Left kidney (tissue), 2 donors: Measurements from ENCODE around the gene PDPK1. TPM values are rescaled to one million over a fixed set of nuclear protein-coding genes. Genes with fewer than 3 reads are reported as not detected.
"Not testable (repeated sequence)": the region's sequence is repeated elsewhere in the genome, so short reads cannot be mapped to it uniquely, and the experiment has no call there.

Experiments used
- DNase-seq: peaks from one replicate; pipeline ENCODE4 v3.0.0-alpha.2; 2013
- polyA plus RNA-seq: library from polyadenylated mRNA; unstranded; fragments of 120-200 nt; gene quantifications from one replicate; pipeline ENCODE4 v1.2.1, GENCODE V29; 2013; ENCODE audit not compliant: insufficient read length

The PDPK1 gene
- polyA plus RNA-seq, 1 donor, result 58.4 TPM

DNA sequence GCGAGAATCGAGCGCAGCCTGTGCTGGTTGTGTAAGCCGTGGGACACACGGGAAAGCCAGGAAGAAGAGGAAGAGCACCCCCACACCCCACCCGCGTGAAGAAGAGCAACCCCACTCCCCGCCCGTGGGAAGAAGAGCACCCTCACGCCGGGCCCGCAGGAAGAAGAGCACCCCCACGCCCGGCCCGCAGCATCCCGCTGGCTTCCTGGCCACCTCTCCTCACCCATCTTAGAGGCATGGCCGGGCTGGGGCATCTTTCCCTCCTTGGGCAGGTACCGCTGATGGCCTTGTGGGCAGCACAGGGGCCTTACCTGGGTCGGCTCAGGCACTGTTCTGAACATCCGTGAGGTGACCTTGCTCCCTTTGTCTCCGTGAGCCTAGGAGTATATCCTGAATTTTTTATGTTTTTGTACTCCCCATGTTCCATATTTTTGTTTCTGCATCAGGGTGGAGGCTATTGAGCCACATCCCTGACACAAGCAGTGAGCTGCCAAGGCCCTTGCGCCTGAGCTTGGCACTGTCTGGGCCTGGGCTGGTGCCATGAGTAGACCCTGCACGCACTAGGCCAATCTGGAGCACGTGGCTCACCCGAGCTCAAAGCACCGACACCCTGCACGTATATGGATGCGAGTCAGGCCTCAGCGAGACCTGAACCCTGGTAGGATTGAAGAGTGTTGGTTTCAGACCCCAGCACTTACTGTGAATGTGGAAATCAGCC lies 73.1 kb downstream of the PDPK1 start:
- no peak for DNase-seq

DNA sequence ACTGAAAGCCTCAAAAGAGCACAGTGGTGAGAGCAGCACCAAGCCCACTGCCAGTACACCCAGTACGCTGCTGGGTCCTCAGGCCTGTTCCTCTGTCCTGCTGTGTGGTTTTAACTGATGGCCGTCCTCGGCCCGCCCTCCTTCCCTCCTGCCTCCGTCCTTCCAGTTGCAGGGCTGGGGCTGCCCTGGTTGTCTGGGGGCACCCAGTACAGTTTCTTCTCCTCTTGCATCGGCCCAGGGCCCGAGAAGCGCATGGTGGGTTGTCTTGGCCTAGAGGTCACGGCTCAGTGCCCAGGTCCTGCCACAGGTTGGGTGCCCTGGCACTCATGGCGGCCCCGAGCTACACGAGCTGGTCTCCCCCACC lies 73.7 kb downstream of the PDPK1 start:
- no peak for DNase-seq

DNA sequence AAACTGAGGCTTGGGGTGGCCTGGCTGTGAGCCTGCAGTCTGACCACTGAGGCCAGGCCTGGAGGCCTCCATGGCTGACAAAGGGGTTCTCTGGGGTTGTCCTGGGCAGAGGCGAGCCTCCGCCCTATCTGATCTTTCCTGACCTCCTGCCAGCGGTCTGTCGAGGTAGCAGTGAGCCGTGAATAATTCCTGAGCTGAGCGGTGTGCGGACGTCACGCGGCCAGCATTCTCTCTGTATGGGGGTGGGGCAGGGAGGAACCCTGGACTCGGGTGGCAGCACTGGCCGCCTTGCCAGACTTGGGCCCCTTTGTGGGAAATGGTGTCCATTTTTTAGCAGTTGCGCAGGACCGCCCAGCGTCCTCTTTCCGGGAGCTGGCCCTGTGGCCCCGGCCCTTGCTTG lies 74.1 kb downstream of the PDPK1 start:
- not testable (repeated sequence) for DNase-seq

DNA sequence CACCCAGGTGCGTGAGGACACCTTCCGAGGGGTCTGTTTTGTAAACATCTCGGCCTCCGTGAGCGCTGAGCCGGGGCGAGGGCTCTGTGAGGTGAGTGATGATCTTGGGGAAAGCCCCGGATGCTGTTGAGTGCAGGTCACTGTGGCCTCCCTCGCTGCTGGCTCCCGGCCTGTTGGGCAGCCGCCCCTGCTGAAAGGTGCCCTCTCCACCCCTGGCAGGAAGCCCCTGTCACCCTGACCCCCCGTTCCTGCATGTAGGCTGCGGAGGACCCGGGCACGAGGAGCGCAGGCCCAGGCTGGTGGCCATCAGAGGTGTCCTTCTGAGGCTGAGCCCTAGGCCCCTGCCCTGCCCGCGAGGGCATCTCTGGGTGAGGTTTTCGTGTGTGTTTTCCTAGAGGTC lies 75.4 kb downstream of the PDPK1 start:
- DNase-seq, result not testable (repeated sequence)

DNA sequence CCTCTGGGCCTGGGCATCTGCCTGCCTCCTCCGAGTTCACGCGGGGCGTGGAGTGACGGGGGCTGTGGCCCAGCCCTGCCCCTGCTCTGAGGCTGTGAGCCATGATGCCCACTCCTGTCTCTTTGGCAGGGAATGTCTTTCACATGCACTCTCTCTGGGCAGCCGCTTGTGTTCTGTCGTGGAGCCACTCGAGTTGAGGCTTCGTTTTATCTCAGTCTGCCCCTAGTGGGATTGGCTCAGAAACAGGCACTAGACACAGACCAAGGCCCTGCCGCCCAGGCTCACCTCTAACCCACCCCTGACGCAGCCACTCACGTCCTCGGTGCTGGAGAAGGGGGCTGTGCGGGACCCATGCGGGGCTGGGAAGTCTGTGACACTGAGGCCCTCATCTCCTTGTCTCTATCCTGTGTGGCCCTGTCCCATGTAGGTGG lies 77.0 kb downstream of the PDPK1 start:
- DNase-seq, result no peak

DNA sequence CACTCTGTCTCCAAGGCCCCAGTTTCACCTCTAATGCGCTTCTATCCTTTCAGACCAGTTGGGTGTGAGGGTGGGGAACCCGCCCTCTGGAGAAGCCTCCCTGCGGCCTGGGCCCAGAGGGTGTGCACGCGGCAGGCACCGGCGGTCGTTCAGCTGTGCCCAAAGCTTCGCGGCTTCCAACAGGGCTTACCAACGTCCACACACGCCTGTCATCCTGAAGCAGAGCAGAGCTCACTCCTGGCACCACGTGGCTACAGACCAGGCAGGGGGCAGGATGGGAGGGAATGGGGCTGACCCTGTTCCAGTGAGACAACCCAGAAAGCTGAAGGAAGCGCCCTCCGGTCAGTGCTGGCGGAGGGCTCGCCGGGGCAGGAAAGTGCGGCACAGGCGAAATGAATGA lies 81.1 kb downstream of the PDPK1 start:
- DNase-seq, result not testable (repeated sequence)

DNA sequence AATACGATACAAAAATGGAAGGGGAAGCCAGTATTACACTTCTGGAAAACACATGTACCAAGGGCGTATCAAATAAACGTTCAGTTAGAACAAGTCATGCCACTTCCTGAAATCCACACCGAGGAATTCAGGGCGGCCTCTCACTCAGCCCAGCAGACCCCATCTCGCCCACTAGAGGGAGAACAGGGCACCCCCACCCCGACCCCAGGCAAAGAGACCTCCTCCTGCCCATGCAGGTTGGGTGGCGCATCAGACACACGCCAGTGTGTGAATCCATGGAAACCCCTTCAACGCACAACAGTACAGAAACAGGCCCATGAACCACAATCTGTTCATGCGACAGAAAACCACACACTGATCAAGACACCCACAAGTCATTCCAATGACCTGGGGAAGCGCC lies 81.8 kb downstream of the PDPK1 start:
- not testable (repeated sequence) for DNase-seq

DNA sequence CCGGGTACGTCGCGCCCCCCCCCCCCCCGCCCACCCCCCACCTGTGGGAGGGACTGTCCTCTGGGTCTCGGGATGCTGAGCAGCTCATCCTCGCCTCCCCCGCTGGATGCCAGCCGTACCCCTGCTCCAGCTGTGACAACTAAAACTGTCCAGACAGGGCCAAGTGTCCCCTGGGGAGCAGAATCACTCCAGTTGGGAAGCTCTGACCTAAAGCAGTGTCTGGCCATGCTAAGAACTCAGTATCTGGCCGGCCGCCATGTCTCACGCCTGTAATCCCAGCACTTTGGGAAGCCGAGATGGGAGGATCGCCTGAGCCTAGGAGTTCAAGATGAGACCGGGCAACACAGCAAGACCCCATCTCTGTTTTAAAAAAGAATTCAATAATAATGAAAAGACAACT lies 83.0 kb downstream of the PDPK1 start:
- DNase-seq, result not testable (repeated sequence)

DNA sequence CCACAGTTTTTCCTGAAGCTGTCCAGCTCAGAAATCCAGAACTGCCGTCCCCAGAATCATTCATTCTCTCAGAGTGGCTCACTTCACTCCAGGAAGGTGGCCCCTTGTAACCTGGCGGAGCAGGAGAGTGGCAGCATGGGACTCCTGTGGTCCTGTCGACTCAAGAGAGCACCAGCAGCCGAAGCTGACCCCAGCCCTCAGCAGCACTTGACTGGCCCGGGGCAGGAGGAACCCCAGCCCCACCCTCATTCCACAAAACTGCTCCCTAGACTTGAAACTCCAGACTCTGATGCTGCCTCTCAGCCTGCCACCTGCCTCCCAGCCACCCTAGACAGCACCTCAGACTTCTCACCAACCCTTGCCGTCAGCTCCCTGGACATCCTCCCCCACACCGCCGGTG lies 83.6 kb downstream of the PDPK1 start:
- not testable (repeated sequence) for DNase-seq

DNA sequence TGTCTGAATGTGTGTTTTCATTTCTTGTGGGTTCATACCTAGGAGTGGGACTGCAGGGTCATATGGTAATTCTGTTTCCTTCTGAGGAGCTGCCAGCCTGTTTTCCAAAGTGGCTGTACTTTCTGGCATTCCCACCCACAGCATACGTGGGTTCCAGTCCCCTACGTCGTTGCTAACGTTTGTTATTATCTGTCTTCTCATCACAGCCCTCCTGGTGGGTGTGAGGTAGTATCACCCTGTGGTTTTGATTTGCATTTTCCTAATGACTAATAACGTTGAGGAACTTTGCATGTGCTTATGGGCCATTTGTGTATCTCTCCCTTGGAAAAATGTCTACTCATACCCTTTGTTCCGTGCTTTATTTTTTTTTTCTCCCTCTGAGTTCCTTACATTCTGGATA lies 89.3 kb downstream of the PDPK1 start:
- not testable (repeated sequence) for DNase-seq

DNA sequence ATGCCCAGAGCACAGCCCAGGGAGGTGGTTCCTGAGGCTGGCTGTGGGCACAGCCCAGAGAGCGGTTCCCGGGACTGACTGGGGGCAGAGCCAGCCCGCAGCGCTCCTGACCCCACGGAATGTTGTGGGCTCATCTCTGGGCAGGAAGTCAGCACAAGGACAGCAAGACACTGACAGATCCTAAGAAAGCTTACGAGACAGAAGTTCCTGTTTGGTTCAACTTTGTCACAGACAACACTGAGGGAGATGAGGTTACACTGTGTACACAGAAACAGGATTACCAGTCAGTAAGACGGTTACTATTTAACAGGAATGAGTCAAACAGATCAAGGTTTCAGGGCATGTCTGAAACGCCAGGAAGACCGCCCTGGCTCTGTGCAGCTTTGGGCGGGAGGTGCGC lies 93.4 kb downstream of the PDPK1 start:
- DNase-seq, result not testable (repeated sequence)

DNA sequence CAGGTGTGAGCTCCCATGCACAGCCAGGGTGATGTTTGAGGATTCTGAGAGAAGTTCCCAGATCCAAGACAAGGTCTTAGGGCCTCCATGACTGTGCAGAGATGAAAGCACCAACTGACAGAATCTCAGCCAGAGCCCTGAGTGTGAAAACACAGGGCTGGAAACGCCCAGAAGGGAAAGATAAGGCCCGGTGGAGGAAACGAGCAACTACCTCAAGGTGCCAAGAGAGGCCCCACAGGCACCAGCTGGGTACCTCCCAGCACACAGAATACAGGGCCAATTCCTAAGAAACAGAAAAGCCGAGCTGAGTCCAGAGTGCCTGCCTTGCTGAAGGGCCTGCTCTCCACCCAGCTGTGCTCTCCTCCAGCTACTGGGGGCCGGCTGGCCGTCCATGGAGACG lies 94.5 kb downstream of the PDPK1 start:
- DNase-seq, result not testable (repeated sequence)

DNA sequence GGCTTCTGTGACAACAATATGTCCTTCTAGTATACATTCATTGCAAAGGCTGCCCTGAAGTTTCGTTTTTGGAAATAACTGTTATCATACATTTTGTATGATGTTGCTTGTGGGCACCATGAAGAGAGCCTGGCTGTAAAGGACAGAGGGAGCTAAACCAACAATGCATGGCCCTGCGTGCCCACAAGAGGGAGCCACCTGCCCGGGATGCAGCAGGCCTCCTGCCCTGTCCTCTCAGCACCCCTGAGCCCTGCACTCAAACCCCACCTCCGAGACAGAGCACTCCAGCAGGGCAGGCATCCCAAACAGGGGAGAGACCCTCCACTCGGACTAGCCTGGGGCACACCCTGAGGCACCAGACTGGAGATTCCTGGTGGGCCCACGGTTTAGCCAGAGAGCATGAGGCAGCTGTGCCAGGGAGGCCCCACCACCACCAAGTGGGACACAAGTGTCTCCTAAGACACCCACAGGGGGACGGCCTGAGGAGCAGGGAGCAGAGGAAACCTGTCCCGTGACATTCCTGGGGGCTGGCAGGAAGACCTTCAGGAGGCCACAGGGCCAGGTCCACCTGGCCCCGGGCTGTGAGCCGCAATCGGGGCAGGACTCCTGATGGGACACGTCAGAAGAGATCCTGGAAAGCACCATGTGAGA lies 101.4 kb downstream of the PDPK1 start:
- DNase-seq, result not testable (repeated sequence)

DNA sequence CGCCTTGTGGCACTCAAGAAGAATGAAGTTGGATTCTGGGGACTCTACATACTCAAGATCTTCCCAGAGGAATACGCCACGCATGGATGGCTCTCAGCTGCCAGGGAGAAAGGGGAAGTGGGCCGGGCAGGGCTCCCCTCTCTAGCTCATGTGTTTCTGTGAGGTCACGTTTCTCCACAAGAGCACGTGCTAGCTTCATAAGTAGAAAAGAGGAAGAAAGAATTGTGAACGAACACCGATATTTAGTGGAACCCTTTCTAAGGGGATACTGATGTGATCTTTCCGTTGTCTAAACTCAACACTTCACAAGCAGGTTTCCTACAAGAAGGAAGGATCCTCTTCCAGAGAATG lies 101.9 kb downstream of the PDPK1 start:
- not testable (repeated sequence) for DNase-seq

DNA sequence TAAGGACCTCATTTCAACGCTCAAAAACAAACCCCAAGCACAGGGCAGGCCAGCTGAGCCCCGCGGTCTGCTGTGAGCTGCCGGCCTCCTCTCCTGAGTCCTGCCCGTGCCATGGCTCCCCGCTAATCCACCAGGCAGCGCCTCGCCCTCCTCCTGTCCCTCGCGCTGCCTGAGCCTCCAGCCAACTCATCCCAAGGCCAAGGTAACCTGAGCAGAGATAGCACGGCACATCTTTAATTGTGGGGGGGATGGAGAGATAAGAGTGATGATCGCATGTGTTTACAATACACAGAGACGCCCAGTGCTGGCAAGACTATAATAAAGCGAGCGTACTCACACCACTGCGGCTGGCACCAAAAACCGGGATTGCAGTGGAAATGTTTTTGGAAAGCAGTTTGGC lies 104.7 kb downstream of the PDPK1 start:
- DNase-seq, result not testable (repeated sequence)

DNA sequence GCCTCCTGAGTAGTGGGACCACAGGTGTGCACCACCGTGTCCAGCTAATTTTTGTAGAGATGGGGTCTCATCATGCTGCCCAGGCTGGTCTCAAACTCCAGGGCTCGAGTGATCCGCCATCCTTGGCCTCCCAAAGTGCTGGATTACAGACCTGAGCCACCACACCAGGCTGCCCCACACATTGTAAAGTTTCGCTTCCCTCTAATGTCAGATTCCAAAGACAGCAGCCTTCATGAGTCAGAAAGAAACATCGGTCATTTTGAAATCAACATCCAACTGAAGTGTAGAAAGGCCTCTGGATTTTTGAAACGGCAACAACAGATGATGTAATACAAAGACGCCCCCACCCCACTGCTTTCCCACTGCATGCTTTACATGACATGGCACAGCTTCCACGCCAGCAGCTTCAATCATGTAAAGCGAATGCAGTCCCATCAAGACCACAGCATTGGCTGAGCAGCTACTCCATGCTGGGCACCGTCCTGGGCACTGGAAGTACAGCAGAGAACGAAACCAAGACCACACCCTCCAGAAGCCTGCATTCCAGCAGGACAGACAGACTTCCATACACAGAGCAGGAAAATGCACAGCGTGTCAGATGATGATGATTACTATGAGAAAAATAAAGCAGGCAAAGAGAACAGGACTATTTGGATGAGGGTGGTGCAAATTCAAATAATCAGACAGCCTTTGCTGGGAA lies 107.1 kb downstream of the PDPK1 start:
- DNase-seq, result not testable (repeated sequence)

DNA sequence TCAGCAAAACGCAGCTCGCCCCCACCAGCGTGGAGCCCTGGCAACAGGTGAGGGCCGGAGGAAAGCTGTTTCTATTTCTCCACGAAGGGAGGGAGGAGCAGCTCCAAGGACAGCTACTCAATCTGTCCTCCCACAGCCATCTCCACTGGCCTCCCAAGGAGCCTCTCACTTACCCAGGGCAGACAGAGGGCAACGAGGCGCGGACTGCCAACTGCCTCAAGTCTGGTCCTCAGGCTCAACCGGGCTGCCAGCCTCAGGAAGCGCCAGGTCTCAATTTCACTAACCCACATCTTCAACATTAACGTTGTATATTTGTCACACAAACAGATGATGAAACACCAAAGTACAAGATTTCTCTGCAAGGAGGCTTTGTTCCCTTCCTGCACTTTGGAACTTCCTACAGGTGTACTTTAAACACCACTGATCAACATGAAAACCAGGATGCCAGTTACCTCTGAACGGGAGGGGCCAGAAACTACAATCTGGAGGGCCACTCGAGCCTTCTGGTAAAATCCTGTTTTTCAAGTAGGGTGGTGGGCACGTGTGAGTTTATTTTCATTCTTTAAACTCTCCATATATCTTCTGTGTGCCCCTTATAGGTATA lies 113.5 kb downstream of the PDPK1 start:
- DNase-seq, result not testable (repeated sequence)

Other genes with a start within 250 kb of the PDPK1 start
- 6.3 TPM for gene ABCA3, start 197.3 kb upstream of the PDPK1 start, polyA plus RNA-seq
- gene CCNF, start 108.6 kb upstream of the PDPK1 start, polyA plus RNA-seq, result 15.0 TPM
- gene TEDC2, start 77.9 kb upstream of the PDPK1 start, polyA plus RNA-seq, result 11.4 TPM
- 2.3 TPM for gene NTN3, start 66.7 kb upstream of the PDPK1 start, polyA plus RNA-seq
- 22.0 TPM for gene TBC1D24, start 62.9 kb upstream of the PDPK1 start, polyA plus RNA-seq
- 158 TPM for gene ATP6V0C, start 24.1 kb upstream of the PDPK1 start, polyA plus RNA-seq
- 24.1 TPM for gene AMDHD2, start 17.6 kb upstream of the PDPK1 start, polyA plus RNA-seq
- gene CEMP1, start 6.6 kb upstream of the PDPK1 start, polyA plus RNA-seq, result 3.1 TPM
- gene KCTD5, start 144.5 kb downstream of the PDPK1 start, polyA plus RNA-seq, result 22.2 TPM
- gene PRSS27, start 182.2 kb downstream of the PDPK1 start, polyA plus RNA-seq, result 1.3 TPM
- gene SRRM2, start 214.6 kb downstream of the PDPK1 start, polyA plus RNA-seq, result 820 TPM
- 182 TPM for gene ELOB, start 239.3 kb downstream of the PDPK1 start, polyA plus RNA-seq
- 0.20 TPM for gene PRSS33, start 249.5 kb downstream of the PDPK1 start, polyA plus RNA-seq